Body of pancreas (tissue), 4 donors: ENCODE data around the gene FOXP1. TPM values are rescaled to one million over a fixed set of nuclear protein-coding genes. Genes with fewer than 3 reads are reported as not detected.

Source experiments
- ATAC-seq: fragments of 150-250 bp; one replicate; pipeline ENCODE4 v1.9.1; 2016
- DNase-seq, 4 donors: peaks; one replicate each; pipeline ENCODE4 v3.0.0-alpha.2; 2019
- H3K27ac ChIP-seq, 4 donors: fragments of 200-600 bp; sonication (generic); 1 replicate in 3 of 4; 2 replicates in 1 of 4; pipeline versions ENCODE4 v1.5.1 to v1.6.1; 2016 to 2019; ENCODE audit warnings: mild to moderate bottlenecking in 1 of 4, mixed read lengths in 1 of 4, moderate library complexity in 1 of 4
- H3K27me3 ChIP-seq, 2 donors: fragments of 200-600 bp; sonication (generic); one replicate each; pipeline ENCODE4 v1.6.0; 2016; ENCODE audit warnings: mild to moderate bottlenecking in 1 of 2
- H3K36me3 ChIP-seq, 2 donors: fragments of 200-600 bp; sonication (generic); replicated peaks in 1 of 2; 2 replicates each; pipeline ENCODE4 v1.5.1; 2016; ENCODE audit warnings: low read depth in 2 of 2; ENCODE audit not compliant: insufficient read depth in 1 of 2
- H3K4me1 ChIP-seq: fragments of 200-600 bp; sonication (generic); one replicate; pipeline ENCODE4 v1.6.0; 2016
- H3K4me3 ChIP-seq, 2 donors: fragments of 200-600 bp; sonication (generic); 1 replicate in 1 of 2; 2 replicates in 1 of 2; pipeline ENCODE4 v1.5.1; 2016 to 2019
- H3K9me3 ChIP-seq, 3 donors: fragments of 200-600 bp; sonication (generic); 1 replicate in 2 of 3; 2 replicates in 1 of 3; pipeline ENCODE4 v1.5.1; 2016
- POLR2A ChIP-seq, 3 donors: fragments of 450-650 bp; IDR thresholded peaks; one replicate each; pipeline ENCODE4 v1.6.1; 2016; ENCODE audit warnings: antibody characterized with exemption in 3 of 3, mild to moderate bottlenecking in 2 of 3
- WGBS, 2 donors: methylation state at CpG; one replicate each; pipeline ENCODE4 v1.1.5; 2017; 5-methylcytosine and 5-hydroxymethylcytosine counted together
- intact Hi-C: fragments of 100-400 bp; cut with DNase I; formaldehyde crosslinking; loops from one replicate; pipeline ENCODE4 v1.15.1; 2023
- total RNA-seq, 2 donors: library from RNA; depleted of rRNA; stranded (reverse); fragments of >200 nt; gene quantifications; one replicate each; pipeline ENCODE4 v1.1.0, GENCODE V29; 2016
- TF ChIP-seq, protein P1 (sequence below), 7 experiments: fragments of 450-650 bp in 4 of 7; fragments of 200-600 bp in 3 of 7; sonication (generic) in 3 of 7; IDR thresholded peaks; one replicate each; pipeline ENCODE4 v1.5.1; 2016 to 2019; ENCODE audit warnings: antibody characterized with exemption in 7 of 7

The FOXP1 gene
- total RNA-seq, 2 donors from 2014 or later = 85.7 to 86.1 TPM

DNA sequence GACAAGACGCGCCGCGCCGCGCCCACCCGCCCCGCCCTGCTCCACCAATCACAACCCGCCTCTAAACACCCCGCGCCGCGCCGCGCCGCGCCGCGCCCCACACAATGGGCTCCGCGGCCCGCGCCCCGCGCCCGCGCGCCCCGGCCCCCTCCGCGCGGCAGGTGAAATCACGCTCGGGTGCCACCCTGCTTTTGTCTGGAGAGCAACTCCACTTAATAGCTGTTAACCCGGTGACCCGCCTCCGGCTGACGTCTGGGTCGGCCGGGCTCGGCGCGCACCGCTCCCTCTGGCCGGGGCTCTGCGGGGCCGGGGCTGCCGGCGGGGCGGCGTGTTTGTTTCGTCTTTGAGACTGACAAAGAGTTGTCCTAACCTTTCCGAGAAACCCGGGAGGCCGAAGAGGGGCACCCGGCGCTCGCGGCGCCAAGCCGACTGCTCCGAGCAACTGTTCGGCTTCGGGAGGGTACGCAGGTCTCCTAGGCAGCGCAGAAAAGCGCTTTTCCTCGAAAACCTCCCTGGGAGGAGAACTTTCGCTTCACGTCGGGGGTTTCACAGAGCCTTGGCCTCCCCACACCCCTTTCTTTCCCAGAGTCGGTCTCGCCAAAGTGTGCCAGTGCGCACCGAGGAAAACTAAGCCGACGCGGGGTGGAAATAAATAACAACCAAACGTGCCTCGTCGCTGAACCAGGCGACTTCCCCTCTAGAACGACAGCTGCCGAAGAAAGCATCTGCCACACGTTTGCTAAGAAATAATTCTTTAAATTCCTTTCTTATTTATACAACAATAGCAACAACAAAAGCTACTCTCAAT is 518.4 kb downstream of the FOXP1 start:
- DNase-seq (peak; percentile 63 to 76 (median 68)), ATAC-seq (peak; percentile 69)
- peak; percentile 28 to 62 (median 59) for TF ChIP-seq POLR2A (IDR thresholded peaks at IDR 0.05)
- TF ChIP-seq, protein P1, sequence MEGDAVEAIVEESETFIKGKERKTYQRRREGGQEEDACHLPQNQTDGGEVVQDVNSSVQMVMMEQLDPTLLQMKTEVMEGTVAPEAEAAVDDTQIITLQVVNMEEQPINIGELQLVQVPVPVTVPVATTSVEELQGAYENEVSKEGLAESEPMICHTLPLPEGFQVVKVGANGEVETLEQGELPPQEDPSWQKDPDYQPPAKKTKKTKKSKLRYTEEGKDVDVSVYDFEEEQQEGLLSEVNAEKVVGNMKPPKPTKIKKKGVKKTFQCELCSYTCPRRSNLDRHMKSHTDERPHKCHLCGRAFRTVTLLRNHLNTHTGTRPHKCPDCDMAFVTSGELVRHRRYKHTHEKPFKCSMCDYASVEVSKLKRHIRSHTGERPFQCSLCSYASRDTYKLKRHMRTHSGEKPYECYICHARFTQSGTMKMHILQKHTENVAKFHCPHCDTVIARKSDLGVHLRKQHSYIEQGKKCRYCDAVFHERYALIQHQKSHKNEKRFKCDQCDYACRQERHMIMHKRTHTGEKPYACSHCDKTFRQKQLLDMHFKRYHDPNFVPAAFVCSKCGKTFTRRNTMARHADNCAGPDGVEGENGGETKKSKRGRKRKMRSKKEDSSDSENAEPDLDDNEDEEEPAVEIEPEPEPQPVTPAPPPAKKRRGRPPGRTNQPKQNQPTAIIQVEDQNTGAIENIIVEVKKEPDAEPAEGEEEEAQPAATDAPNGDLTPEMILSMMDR (IDR thresholded peaks at IDR 0.05) = no peak
- Histone ChIP-seq H3K27me3 (no peaks in the 10 kb centered on the region), H3K27ac (peak overlapping the region; percentile 90 to 99 (median 96)), H3K9me3 (no peaks in the 10 kb centered on the region), H3K4me1 (peaks cover 58% of the 10 kb centered on the region), H3K36me3 (no peaks in the 10 kb centered on the region), H3K4me3 (peak overlapping the region; percentile 29 to 50)
- intact Hi-C loops = no loop called here
- 0 to 1% methylated on average over 33 to 81 of the region's 85 CpGs for WGBS, 2 donors

DNA sequence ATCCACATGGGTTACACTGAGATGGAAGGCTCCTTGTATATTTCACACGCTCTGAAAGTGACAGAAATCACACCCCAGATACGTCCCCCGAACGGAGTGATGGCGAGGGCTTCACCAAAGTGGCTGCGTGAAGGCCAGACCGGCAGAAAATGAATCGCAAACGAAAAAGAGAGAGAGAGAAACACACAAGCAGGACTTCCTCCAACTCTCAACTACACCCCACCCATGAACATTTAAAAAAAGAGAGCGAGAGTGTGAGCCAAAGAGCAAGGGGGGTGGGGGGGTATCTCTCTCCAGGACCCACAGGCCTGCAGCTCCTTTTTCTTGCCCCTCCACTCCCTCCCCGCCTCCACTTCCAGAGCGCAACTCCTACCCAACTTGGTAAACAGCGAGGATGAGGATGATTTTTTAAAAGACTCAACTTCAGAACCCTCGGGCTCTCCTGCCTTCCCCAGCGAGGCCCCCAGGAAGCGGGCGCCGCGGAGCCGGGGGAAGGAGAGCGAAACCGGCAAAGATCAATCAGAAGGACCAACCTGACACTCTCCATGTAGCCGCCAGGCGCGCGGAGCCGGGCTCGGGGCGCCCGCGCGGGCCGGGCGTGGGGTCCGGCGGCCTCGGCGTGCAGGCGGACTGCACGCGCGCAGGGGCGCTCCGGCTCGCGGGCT is 519.1 kb downstream of the FOXP1 start:
- DNase-seq (peak in 3 of 4 donors; percentile 51 to 56 (median 56)), ATAC-seq (peak; percentile 65)
- TF ChIP-seq, protein P1 (IDR thresholded peaks at IDR 0.05) = peak in 4 of 7 experiments; percentile 5 to 44 (median 37)
- peak in 2 of 3 donors; percentile 37 to 45 for TF ChIP-seq POLR2A (IDR thresholded peaks at IDR 0.05)
- H3K36me3 ChIP-seq = no peaks in the 10 kb centered on the region
- peak overlapping the region; percentile 51 to 77 for H3K4me3 ChIP-seq
- 0% methylated on average over 31 to 46 of the region's 46 CpGs for WGBS, 2 donors
- H3K9me3 ChIP-seq = no peaks in the 10 kb centered on the region
- peaks cover 62% of the 10 kb centered on the region for H3K4me1 ChIP-seq
- intact Hi-C loops = no loop called here
- H3K27ac ChIP-seq = peak overlapping the region; percentile 90 to 99 (median 96)
- H3K27me3 ChIP-seq = no peaks in the 10 kb centered on the region

DNA sequence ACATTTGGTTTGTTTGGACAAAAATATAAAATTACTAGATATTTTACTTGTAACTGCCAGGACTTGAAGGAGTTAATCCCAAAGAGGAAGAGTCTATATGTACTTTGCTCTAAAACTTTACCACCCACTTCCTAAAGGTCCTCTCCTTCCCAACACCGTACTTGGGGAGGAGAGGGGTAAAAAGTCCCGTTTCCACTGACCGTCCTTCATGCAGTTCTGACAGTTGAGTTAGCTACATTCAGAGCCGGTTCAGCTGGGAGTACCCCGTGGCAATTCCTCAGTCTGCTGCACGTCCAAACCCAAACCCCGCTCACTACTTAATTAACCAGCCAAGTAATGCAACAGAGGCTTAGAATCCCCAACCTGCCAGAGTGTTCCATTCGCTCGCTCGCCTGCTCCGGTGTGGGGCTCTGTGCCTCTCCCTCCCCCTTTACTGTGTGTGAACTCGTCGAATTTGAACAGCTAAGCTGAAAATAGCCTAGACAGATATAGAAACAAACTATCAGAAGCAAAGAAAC is 519.7 kb downstream of the FOXP1 start:
- Histone ChIP-seq H3K9me3 (no peaks in the 10 kb centered on the region), H3K4me1 (peaks cover 68% of the 10 kb centered on the region), H3K27me3 (no peaks in the 10 kb centered on the region), H3K27ac (peak overlapping the region; percentile 90 to 99 (median 96)), H3K36me3 (no peaks in the 10 kb centered on the region), H3K4me3 (peak overlapping the region; percentile 51 to 77)
- intact Hi-C loops = no loop called here
- ATAC-seq (peak; percentile 13), DNase-seq (peak; percentile 29 to 50 (median 37))
- WGBS, 2 donors = 0% methylated on average over 13 of the region's 13 CpGs
- TF ChIP-seq, protein P1 (IDR thresholded peaks at IDR 0.05) = no peak
- peak in 1 of 3 donors; percentile 53 for TF ChIP-seq POLR2A (IDR thresholded peaks at IDR 0.05)

DNA sequence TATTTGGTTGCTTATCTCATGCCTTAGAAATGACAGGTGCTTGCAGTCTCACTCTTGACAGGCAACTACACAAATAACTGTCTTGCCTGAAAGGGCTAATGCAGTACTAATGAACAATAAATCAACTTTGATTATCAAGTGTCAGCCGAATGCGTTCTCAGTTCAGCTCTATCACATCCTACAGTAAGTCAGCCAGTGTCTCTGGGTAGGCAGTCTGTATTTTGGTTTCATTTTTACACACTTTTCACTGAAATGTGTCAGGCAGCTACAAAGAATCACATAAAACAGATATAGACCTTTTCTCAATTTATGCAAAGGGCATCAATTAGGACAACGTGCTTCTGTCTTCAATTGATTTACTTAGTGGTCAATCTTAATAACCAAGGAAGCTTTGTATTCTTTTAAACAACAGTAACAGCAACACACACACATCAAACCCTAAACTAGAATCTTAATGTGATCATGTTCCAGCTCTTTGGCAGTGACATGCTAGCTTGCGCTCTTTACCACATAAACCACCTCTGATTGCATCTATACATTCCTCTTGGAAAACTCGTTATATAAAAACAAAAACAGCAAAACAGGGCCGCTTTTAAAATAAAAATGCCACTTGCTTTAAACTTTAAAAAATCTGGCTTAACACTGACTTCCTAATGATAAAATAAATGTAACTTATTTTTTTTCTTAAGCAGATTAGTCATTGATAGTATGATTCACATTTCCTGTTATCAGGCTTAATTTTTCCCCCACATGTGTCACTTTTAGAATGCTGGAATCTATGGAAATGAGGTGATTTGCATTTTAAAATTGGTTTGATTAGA is 520.4 kb downstream of the FOXP1 start:
- ATAC-seq (no peak), DNase-seq (no peak)
- H3K27ac ChIP-seq = peak overlapping the region; percentile 90 to 99 (median 96)
- H3K4me1 ChIP-seq = peaks cover 69% of the 10 kb centered on the region
- H3K27me3 ChIP-seq = no peaks in the 10 kb centered on the region
- TF ChIP-seq, protein P1 (IDR thresholded peaks at IDR 0.05) = no peak
- TF ChIP-seq POLR2A (IDR thresholded peaks at IDR 0.05) = no peak
- WGBS, 2 donors = 10 to 12% methylated on average over 6 of the region's 6 CpGs
- no peak overlapping the region for H3K4me3 ChIP-seq
- H3K36me3 ChIP-seq = no peaks in the 10 kb centered on the region
- intact Hi-C loops = no loop called here
- H3K9me3 ChIP-seq = no peaks in the 10 kb centered on the region
